ENCODE measurements around the gene APBB2.

- TF ChIP-seq ZNF274 (IDR thresholded peaks at IDR 0.05; ENCODE audit: low read depth, low read length) (no peak), SUZ12 (IDR thresholded peaks at IDR 0.05; ENCODE audit: extremely low read depth, insufficient read depth, insufficient read length) (no peak), YY1 (IDR thresholded peaks at IDR 0.05; ENCODE audit: insufficient read depth, insufficient read length) (no peak)
Observed at GRCh38 chr4:40972722-40973121, 241.6 kb downstream of the APBB2 start.
